HCT116 (cell line): ENCODE results near the gene SLC6A19. TPM values are rescaled to one million over a fixed set of nuclear protein-coding genes. Genes with fewer than 3 reads are reported as not detected.

Experiments
- ATAC-seq: fragments of 200-7000 bp; cut with Tn5 transposase; 2 replicates; pipeline ENCODE4 v1.9.1; 2020; ENCODE audit warnings: mild to moderate bottlenecking, moderate library complexity
- BruUV-seq: library from RNA; stranded (reverse); fragments of 400-500 nt; replicated peaks from 2 replicates; lab custom pipeline; 2021; lab: Mats Ljungman, UMichigan
- CTCF ChIA-PET: fragments of 300-600 bp; sonication (Branson Sonifier 250); formaldehyde crosslinking; loops from one replicate; lab custom pipeline; 2021; ENCODE audit warnings: antibody characterized with exemption; lab: Charles Lee
- POLR2A ChIA-PET: fragments of 300-600, 350-600 bp; sonication (Branson Sonifier 250); formaldehyde crosslinking; loops from one replicate; lab custom pipeline; 2021; ENCODE audit warnings: antibody characterized with exemption; lab: Charles Lee
- RAD21 ChIA-PET, 2 experiments: fragments of 300-600 bp; sonication (Branson Sonifier 250); formaldehyde crosslinking; loops; one replicate each; lab custom pipeline; 2023; ENCODE audit warnings: low total read pairs in 2 of 2; ENCODE audit not compliant: uncharacterized antibody in 2 of 2, unreplicated experiment in 2 of 2, low non-redundant PET in 1 of 2; lab: Charles Lee
- DNase-seq: peaks from one replicate; pipeline ENCODE4 v3.0.0-alpha.2; 2010; ENCODE audit warnings: low read depth, low spot score
- H2AFZ ChIP-seq: fragments of 200-600 bp; shearing (Covaris generic), sonication (generic); 2 replicates; pipeline ENCODE4 v1.6.1; 2017; ENCODE audit warnings: low read depth, mixed run types, mixed read lengths, antibody characterized with exemption, low read length; ENCODE audit not compliant: poor library complexity, severe bottlenecking
- H3K27ac ChIP-seq: 2 replicates; pipeline ENCODE4 v1.5.1; 2012; ENCODE audit warnings: low read depth, low read length
- H3K27me3 ChIP-seq: fragments of 200-600 bp; sonication (generic); 2 replicates; pipeline ENCODE4 v1.6.1; 2016; ENCODE audit warnings: mixed run types, low read length, mixed read lengths; ENCODE audit not compliant: insufficient read depth
- H3K36me3 ChIP-seq, 2 experiments: fragments of 200-500 bp in 1 of 2; fragments of 200-600 bp in 1 of 2; sonication (Bioruptor generic) in 1 of 2; sonication (generic) in 1 of 2; 2 replicates each; pipeline versions ENCODE4 v1.5.1 to v1.6.1; 2014 to 2016; ENCODE audit warnings: low read length in 2 of 2, inconsistent platforms in 1 of 2, mixed read lengths in 1 of 2, mixed run types in 1 of 2; ENCODE audit not compliant: insufficient read depth in 2 of 2, control insufficient read depth in 1 of 2
- H3K4me1 ChIP-seq, 2 experiments: fragments of 200-600 bp in 1 of 2; sonication (generic) in 1 of 2; 2 replicates each; pipeline versions ENCODE4 v1.5.1 to v1.6.1; 2012 to 2017; ENCODE audit warnings: low read length in 2 of 2, inconsistent platforms in 1 of 2, mild to moderate bottlenecking in 1 of 2, mixed read lengths in 1 of 2, mixed run types in 1 of 2, moderate library complexity in 1 of 2; ENCODE audit not compliant: insufficient read depth in 2 of 2, control insufficient read depth in 1 of 2
- H3K4me2 ChIP-seq: fragments of 200-600 bp; sonication (generic); 2 replicates; pipeline ENCODE4 v1.6.1; 2017; ENCODE audit warnings: mixed run types, low read length, mixed read lengths
- H3K4me3 ChIP-seq, 2 experiments: fragments of 200-600 bp in 1 of 2; sonication (generic) in 1 of 2; replicated peaks in 1 of 2; 2 replicates each; pipeline ENCODE4 v1.5.1; 2011 to 2016; ENCODE audit warnings: low read length in 2 of 2, control low read depth in 1 of 2, low read depth in 1 of 2, mild to moderate bottlenecking in 1 of 2, mixed read lengths in 1 of 2, mixed run types in 1 of 2
- H3K79me2 ChIP-seq: fragments of 200-600 bp; sonication (generic); 2 replicates; pipeline ENCODE4 v1.6.1; 2017; ENCODE audit warnings: mild to moderate bottlenecking, mixed run types, low read length, moderate library complexity, mixed read lengths; ENCODE audit not compliant: insufficient read depth
- H3K9ac ChIP-seq: fragments of 200-600 bp; sonication (generic); 2 replicates; pipeline ENCODE4 v1.6.1; 2016; ENCODE audit warnings: low read length, mixed read lengths
- H3K9me2 ChIP-seq: fragments of 200-600 bp; sonication (generic), shearing (Covaris generic); 2 replicates; pipeline ENCODE4 v1.6.1; 2017; ENCODE audit warnings: mixed run types, mild to moderate bottlenecking, moderate library complexity; ENCODE audit not compliant: insufficient read depth
- H3K9me3 ChIP-seq, 2 experiments: fragments of 200-500 bp in 1 of 2; fragments of 200-600 bp in 1 of 2; sonication (Bioruptor generic) in 1 of 2; sonication (generic) in 1 of 2; 2 replicates each; pipeline ENCODE4 v1.6.1; 2014 to 2017; ENCODE audit warnings: low read length in 2 of 2, mixed read lengths in 2 of 2, inconsistent platforms in 1 of 2, low read depth in 1 of 2, mild to moderate bottlenecking in 1 of 2, mixed run types in 1 of 2, moderate library complexity in 1 of 2; ENCODE audit not compliant: control insufficient read depth in 1 of 2, insufficient read depth in 1 of 2
- H4K20me1 ChIP-seq: fragments of 200-600 bp; sonication (generic), shearing (Covaris generic); 2 replicates; pipeline ENCODE4 v1.6.1; 2017; ENCODE audit warnings: mixed run types, mild to moderate bottlenecking, moderate library complexity; ENCODE audit not compliant: insufficient read depth
- CBX3 ChIP-seq: IDR thresholded peaks from 2 replicates; pipeline ENCODE4 v1.6.1; 2012; ENCODE audit warnings: low read depth
- ELF1 ChIP-seq: IDR thresholded peaks from 2 replicates; pipeline ENCODE4 v1.6.1; 2012; ENCODE audit warnings: low read depth, borderline replicate concordance
- EZH2phosphoT487 ChIP-seq: fragments of 200-600 bp; IDR thresholded peaks from 2 replicates; pipeline ENCODE4 v1.6.1; 2018; ENCODE audit warnings: antibody characterized with exemption, borderline replicate concordance
- FOSL1 ChIP-seq: IDR thresholded peaks from 2 replicates; pipeline ENCODE4 v1.6.1; 2012; ENCODE audit warnings: low read depth
- JUND ChIP-seq: IDR thresholded peaks from 2 replicates; pipeline ENCODE4 v1.6.1; 2012
- POLR2A ChIP-seq: IDR thresholded peaks from 2 replicates; pipeline ENCODE4 v1.7.0; 2011; ENCODE audit warnings: borderline replicate concordance; ENCODE audit not compliant: insufficient read depth, insufficient read length; ENCODE audit errors: extremely low read depth
- SIN3A ChIP-seq: IDR thresholded peaks from 2 replicates; pipeline ENCODE4 v1.6.1; 2012; ENCODE audit warnings: low read depth
- SRF ChIP-seq: IDR thresholded peaks from 2 replicates; pipeline ENCODE4 v1.6.1; 2012; ENCODE audit warnings: low read depth
- TCF7L2 ChIP-seq: IDR thresholded peaks from 2 replicates; pipeline ENCODE4 v1.7.0; 2011; ENCODE audit warnings: borderline replicate concordance, inconsistent platforms; ENCODE audit not compliant: insufficient read depth, insufficient read length; ENCODE audit errors: extremely low read depth
- YY1 ChIP-seq: IDR thresholded peaks from 2 replicates; pipeline ENCODE4 v1.6.1; 2011; ENCODE audit warnings: low read length, low read depth, moderate library complexity, mild to moderate bottlenecking; ENCODE audit not compliant: insufficient replicate concordance; ENCODE audit errors: extremely low read depth
- ZNF274 ChIP-seq: fragments of 200-500 bp; sonication (Bioruptor generic); IDR thresholded peaks from 2 replicates; pipeline ENCODE4 v1.6.1; 2014; ENCODE audit warnings: mild to moderate bottlenecking, low read depth, low read length, inconsistent platforms
- intact Hi-C: fragments of 100-400 bp; cut with micrococcal nuclease; formaldehyde crosslinking; loops from 2 replicates; pipeline ENCODE4 v1.10.0; 2022
- total RNA-seq: library from RNA; stranded (reverse); gene quantifications from one replicate; pipeline ENCODE4 v1.2.1, GENCODE V29; 2021; ENCODE audit not compliant: unreplicated experiment
- TF ChIP-seq, protein P1 (sequence below): IDR thresholded peaks from 2 replicates; pipeline ENCODE4 v1.6.1; 2012; ENCODE audit warnings: low read depth
- TF ChIP-seq, protein P2 (sequence below): IDR thresholded peaks from 2 replicates; pipeline ENCODE4 v1.6.1; 2011; ENCODE audit warnings: mild to moderate bottlenecking, low read length, moderate library complexity; ENCODE audit not compliant: insufficient replicate concordance; ENCODE audit errors: extremely low read depth
- TF ChIP-seq, protein P3 (sequence below), 3 experiments: fragments of 200-600 bp in 1 of 3; sonication (generic) in 1 of 3; IDR thresholded peaks in 2 of 3; conservative IDR thresholded peaks in 1 of 3; 2 replicates each; pipeline ENCODE4 v1.5.1; 2012 to 2017; ENCODE audit warnings: low read depth in 2 of 3, low read length in 2 of 3, antibody characterized with exemption in 1 of 3, borderline replicate concordance in 1 of 3, control low read depth in 1 of 3, mild to moderate bottlenecking in 1 of 3, mixed read lengths in 1 of 3, mixed run types in 1 of 3, moderate library complexity in 1 of 3; ENCODE audit not compliant: insufficient read depth in 1 of 3
- TF ChIP-seq, protein P4 (sequence below): IDR thresholded peaks from 2 replicates; pipeline ENCODE4 v1.6.1; 2012
- TF ChIP-seq, protein P5 (sequence below): IDR thresholded peaks from 2 replicates; pipeline ENCODE4 v1.6.1; 2012

The SLC6A19 gene
- total RNA-seq, 1 experiment from 2014 or later, result not detected

DNA sequence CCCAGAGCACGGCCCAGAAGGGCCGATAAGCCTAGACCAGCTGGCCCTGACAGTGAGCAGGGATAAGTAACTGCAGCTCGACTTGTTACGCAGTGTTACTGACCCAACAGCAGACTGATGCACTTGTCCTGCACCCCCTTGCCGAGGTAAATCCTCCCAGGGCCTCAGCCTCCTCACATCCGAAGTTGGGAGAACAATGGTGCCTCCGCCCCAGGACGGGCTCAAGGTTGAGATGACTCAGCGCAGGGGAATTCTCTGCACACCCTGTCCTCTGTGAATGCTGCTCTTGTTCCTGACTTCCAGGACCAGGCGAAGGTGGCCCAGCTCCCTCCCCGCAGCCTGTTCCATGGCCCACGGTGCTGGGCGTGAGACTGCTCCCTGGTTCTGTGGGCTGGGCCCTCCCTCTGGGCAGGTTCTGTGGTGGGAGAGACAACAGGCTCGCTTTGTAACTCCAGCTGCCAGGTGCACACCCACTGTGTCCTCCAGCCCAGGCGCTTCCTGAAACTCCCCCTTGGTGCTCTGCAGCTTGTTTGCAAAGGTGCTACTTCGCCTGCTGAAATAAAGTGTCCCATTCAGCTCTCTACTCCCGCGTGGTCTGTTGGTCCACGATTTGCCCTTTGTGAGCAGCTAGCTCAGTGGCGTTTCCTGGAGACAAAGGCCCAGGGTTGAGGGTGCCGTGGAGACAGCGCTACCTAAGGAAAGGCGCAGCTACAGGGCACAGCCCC lies 40.1 kb upstream of the SLC6A19 start:
- Histone ChIP-seq H3K9me2 (no peaks in the 10 kb centered on the region), H3K27me3 (no peaks in the 10 kb centered on the region), H3K4me1 (peaks cover 14 to 22% of the 10 kb centered on the region in 2 experiments), H2AFZ (no peak overlapping the region), H3K4me2 (peak overlapping the region; percentile 78), H4K20me1 (no peaks in the 10 kb centered on the region), H3K9me3 (no peaks in the 10 kb centered on the region), H3K27ac (peak overlapping the region; percentile 54), H3K36me3 (no peaks in the 10 kb centered on the region), H3K4me3 (peak overlapping the region in 1 of 2 experiments; percentile 31; a peak in 2 of 4 replicates), H3K79me2 (no peaks in the 10 kb centered on the region), H3K9ac (peak overlapping the region; percentile 41)
- DNase-seq, result peak; percentile 69
- ATAC-seq, result peak; percentile 92
- intact Hi-C loops, result loop anchor here (10.0 kb wide), 3 partner anchors 156 to 716 kb away; partner anchors contain the start of genes EXOC3 and NKD2
- TF ChIP-seq EZH2phosphoT487 (no peak), FOSL1 (no peak; the same call in none of the 2 replicates), ELF1 (no peak), JUND (peak; percentile 73), TCF7L2 (peak; percentile 23), SRF (no peak), YY1 (peak; percentile 26), ZNF274 (no peak), CBX3 (peak; percentile 87), SIN3A (no peak), POLR2A (no peak)
- TF ChIP-seq, protein P1, sequence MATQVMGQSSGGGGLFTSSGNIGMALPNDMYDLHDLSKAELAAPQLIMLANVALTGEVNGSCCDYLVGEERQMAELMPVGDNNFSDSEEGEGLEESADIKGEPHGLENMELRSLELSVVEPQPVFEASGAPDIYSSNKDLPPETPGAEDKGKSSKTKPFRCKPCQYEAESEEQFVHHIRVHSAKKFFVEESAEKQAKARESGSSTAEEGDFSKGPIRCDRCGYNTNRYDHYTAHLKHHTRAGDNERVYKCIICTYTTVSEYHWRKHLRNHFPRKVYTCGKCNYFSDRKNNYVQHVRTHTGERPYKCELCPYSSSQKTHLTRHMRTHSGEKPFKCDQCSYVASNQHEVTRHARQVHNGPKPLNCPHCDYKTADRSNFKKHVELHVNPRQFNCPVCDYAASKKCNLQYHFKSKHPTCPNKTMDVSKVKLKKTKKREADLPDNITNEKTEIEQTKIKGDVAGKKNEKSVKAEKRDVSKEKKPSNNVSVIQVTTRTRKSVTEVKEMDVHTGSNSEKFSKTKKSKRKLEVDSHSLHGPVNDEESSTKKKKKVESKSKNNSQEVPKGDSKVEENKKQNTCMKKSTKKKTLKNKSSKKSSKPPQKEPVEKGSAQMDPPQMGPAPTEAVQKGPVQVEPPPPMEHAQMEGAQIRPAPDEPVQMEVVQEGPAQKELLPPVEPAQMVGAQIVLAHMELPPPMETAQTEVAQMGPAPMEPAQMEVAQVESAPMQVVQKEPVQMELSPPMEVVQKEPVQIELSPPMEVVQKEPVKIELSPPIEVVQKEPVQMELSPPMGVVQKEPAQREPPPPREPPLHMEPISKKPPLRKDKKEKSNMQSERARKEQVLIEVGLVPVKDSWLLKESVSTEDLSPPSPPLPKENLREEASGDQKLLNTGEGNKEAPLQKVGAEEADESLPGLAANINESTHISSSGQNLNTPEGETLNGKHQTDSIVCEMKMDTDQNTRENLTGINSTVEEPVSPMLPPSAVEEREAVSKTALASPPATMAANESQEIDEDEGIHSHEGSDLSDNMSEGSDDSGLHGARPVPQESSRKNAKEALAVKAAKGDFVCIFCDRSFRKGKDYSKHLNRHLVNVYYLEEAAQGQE, result no peak
- TF ChIP-seq, protein P2, sequence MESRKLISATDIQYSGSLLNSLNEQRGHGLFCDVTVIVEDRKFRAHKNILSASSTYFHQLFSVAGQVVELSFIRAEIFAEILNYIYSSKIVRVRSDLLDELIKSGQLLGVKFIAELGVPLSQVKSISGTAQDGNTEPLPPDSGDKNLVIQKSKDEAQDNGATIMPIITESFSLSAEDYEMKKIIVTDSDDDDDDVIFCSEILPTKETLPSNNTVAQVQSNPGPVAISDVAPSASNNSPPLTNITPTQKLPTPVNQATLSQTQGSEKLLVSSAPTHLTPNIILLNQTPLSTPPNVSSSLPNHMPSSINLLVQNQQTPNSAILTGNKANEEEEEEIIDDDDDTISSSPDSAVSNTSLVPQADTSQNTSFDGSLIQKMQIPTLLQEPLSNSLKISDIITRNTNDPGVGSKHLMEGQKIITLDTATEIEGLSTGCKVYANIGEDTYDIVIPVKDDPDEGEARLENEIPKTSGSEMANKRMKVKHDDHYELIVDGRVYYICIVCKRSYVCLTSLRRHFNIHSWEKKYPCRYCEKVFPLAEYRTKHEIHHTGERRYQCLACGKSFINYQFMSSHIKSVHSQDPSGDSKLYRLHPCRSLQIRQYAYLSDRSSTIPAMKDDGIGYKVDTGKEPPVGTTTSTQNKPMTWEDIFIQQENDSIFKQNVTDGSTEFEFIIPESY, result no peak
- TF ChIP-seq, protein P3, sequence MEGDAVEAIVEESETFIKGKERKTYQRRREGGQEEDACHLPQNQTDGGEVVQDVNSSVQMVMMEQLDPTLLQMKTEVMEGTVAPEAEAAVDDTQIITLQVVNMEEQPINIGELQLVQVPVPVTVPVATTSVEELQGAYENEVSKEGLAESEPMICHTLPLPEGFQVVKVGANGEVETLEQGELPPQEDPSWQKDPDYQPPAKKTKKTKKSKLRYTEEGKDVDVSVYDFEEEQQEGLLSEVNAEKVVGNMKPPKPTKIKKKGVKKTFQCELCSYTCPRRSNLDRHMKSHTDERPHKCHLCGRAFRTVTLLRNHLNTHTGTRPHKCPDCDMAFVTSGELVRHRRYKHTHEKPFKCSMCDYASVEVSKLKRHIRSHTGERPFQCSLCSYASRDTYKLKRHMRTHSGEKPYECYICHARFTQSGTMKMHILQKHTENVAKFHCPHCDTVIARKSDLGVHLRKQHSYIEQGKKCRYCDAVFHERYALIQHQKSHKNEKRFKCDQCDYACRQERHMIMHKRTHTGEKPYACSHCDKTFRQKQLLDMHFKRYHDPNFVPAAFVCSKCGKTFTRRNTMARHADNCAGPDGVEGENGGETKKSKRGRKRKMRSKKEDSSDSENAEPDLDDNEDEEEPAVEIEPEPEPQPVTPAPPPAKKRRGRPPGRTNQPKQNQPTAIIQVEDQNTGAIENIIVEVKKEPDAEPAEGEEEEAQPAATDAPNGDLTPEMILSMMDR (IDR thresholded peaks at IDR 0.05 in 2 of 3, conservative IDR thresholded peaks at IDR 0.05 in 1 of 3; ENCODE audit: borderline replicate concordance in 1 of 3, insufficient read depth in 1 of 3, low read depth in 2 of 3, low read length in 2 of 3), result no peak
- TF ChIP-seq, protein P4, sequence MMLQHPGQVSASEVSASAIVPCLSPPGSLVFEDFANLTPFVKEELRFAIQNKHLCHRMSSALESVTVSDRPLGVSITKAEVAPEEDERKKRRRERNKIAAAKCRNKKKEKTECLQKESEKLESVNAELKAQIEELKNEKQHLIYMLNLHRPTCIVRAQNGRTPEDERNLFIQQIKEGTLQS, result no peak
- TF ChIP-seq, protein P5, sequence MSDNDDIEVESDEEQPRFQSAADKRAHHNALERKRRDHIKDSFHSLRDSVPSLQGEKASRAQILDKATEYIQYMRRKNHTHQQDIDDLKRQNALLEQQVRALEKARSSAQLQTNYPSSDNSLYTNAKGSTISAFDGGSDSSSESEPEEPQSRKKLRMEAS, result no peak; the same call in 1 of the 2 replicates
- CTCF ChIA-PET, result interaction anchor here (1.9 kb wide), 2 partner anchors 13 to 150 kb away, joined by 6 to 9 read pairs; no protein-coding TSS in a partner anchor
- POLR2A ChIA-PET, result no interaction called here
- RAD21 ChIA-PET, result no interaction called here
- BruUV-seq, result no TSS peak
